Choroid plexus epithelial cell (primary cell): ENCODE data around the gene CPNE7.

ENCODE experiments used
- DNase-seq: peaks from one replicate; pipeline ENCODE4 v3.0.0-alpha.2; 2010; ENCODE audit warnings: low read depth
- H3K4me3 ChIP-seq: 2 replicates; pipeline ENCODE4 v1.5.1; 2011; ENCODE audit warnings: low read depth, mild to moderate bottlenecking, control low read depth, low read length, moderate library complexity
- CTCF ChIP-seq: conservative IDR thresholded peaks from 2 replicates; pipeline ENCODE4 v1.5.1; 2011; ENCODE audit warnings: low read depth, mild to moderate bottlenecking, control low read depth, inconsistent platforms, low read length, moderate library complexity

CPNE7 gene

GRCh38 chr16:89549007-89549700 lies 26.4 kb upstream of the CPNE7 start:
- no peak for DNase-seq
- no peak for TF ChIP-seq CTCF
- H3K4me3 ChIP-seq, result no peak overlapping the region

- H3K4me3 ChIP-seq, result no peak overlapping the region
- no peak for DNase-seq
- TF ChIP-seq CTCF, result no peak
Measured at GRCh38 chr16:89550421-89551007, 25.0 kb upstream of the CPNE7 start.

GRCh38 chr16:89552329-89552728 lies 23.2 kb upstream of the CPNE7 start:
- DNase-seq, result no peak
- no peak overlapping the region for H3K4me3 ChIP-seq
- no peak for TF ChIP-seq CTCF

GRCh38 chr16:89552913-89553312 lies 22.6 kb upstream of the CPNE7 start:
- H3K4me3 ChIP-seq, result no peak overlapping the region
- TF ChIP-seq CTCF, result no peak
- no peak for DNase-seq

GRCh38 chr16:89553733-89554132 lies 21.8 kb upstream of the CPNE7 start:
- H3K4me3 ChIP-seq, result no peak overlapping the region
- no peak for DNase-seq
- TF ChIP-seq CTCF, result no peak

GRCh38 chr16:89554343-89554742 lies 21.2 kb upstream of the CPNE7 start:
- DNase-seq, result no peak
- no peak overlapping the region for H3K4me3 ChIP-seq
- no peak for TF ChIP-seq CTCF

- DNase-seq, result no peak
- H3K4me3 ChIP-seq, result no peak overlapping the region
- no peak for TF ChIP-seq CTCF
Measured at GRCh38 chr16:89555265-89555664, 20.3 kb upstream of the CPNE7 start.
